H1 (cell line): ENCODE measurements around the gene WNK2. TPM values are rescaled to one million over a fixed set of nuclear protein-coding genes. Genes with fewer than 3 reads are reported as not detected.

Experiments
- CTCF ChIA-PET: fragments of 300-600 bp; sonication (Branson Sonifier 250); formaldehyde crosslinking; loops from one replicate; lab custom pipeline; 2021; ENCODE audit not compliant: partially characterized antibody; lab: Charles Lee
- POLR2A ChIA-PET: fragments of 300-600 bp; sonication (Branson Sonifier 250); formaldehyde crosslinking; loops from one replicate; lab custom pipeline; 2021; ENCODE audit warnings: inconsistent platforms; ENCODE audit not compliant: partially characterized antibody; lab: Charles Lee
- DNase-seq, 2 experiments: peaks; one replicate each; pipeline versions ENCODE4 v3.0.0 to v3.0.0-alpha.2; 2010 to 2022; ENCODE audit warnings: low spot score in 2 of 2, low read depth in 1 of 2, mixed read lengths in 1 of 2
- FAIRE-seq: peaks from 2 replicates; lab custom pipeline; 2011; peaks lifted over from hg19 to GRCh38; lab: Jason Lieb, UNC
- H2AFZ ChIP-seq: 2 replicates; pipeline ENCODE4 v1.8.1; 2012; ENCODE audit warnings: low read length, inconsistent platforms
- H2AK5ac ChIP-seq: 2 replicates; pipeline ENCODE4 v1.6.1; 2013; ENCODE audit warnings: low read depth, low read length
- H2BK120ac ChIP-seq: replicated peaks from 2 replicates; pipeline ENCODE3; 2013; ENCODE audit warnings: low read depth, low read length, inconsistent platforms
- H2BK12ac ChIP-seq: 2 replicates; pipeline ENCODE4 v1.6.1; 2013; ENCODE audit warnings: low read depth, low read length
- H2BK15ac ChIP-seq: 2 replicates; pipeline ENCODE4 v1.6.1; 2013; ENCODE audit warnings: low read length
- H2BK20ac ChIP-seq: 2 replicates; pipeline ENCODE4 v1.6.1; 2013; ENCODE audit warnings: low read length
- H2BK5ac ChIP-seq: 2 replicates; pipeline ENCODE4 v1.6.1; 2013; ENCODE audit warnings: low read depth, low read length
- H3K14ac ChIP-seq: 2 replicates; pipeline ENCODE4 v1.6.1; 2013; ENCODE audit warnings: inconsistent platforms; ENCODE audit not compliant: insufficient read length
- H3K18ac ChIP-seq: 2 replicates; pipeline ENCODE4 v1.6.1; 2013; ENCODE audit warnings: low read length; ENCODE audit errors: extremely low read depth
- H3K23ac ChIP-seq: 2 replicates; pipeline ENCODE4 v1.6.1; 2013; ENCODE audit warnings: inconsistent platforms; ENCODE audit not compliant: insufficient read length
- H3K23me2 ChIP-seq: 2 replicates; pipeline ENCODE4 v1.6.1; 2013; ENCODE audit warnings: low read depth, low read length
- H3K27ac ChIP-seq: 2 replicates; pipeline ENCODE4 v1.6.1; 2011; ENCODE audit warnings: low read depth, low read length, inconsistent platforms
- H3K27me3 ChIP-seq, 4 experiments: replicated peaks in 1 of 4; 1 replicate in 1 of 4; 2 replicates in 3 of 4; pipeline versions ENCODE4 v1.6.1 to v1.8.1; 2011 to 2013; ENCODE audit warnings: low read length in 3 of 4, mild to moderate bottlenecking in 3 of 4, inconsistent platforms in 2 of 4, mixed read lengths in 2 of 4, moderate library complexity in 1 of 4; ENCODE audit not compliant: control insufficient read depth in 3 of 4, insufficient read depth in 3 of 4; ENCODE audit errors: extremely low read depth in 1 of 4
- H3K36me3 ChIP-seq, 4 experiments: 2 replicates each; pipeline versions ENCODE4 v1.6.1 to v1.8.1; 2011 to 2013; ENCODE audit warnings: mild to moderate bottlenecking in 4 of 4, low read length in 3 of 4, moderate library complexity in 2 of 4, control low read depth in 1 of 4, inconsistent platforms in 1 of 4; ENCODE audit not compliant: insufficient read depth in 4 of 4, control insufficient read depth in 2 of 4
- H3K4ac ChIP-seq: replicated peaks from 2 replicates; pipeline ENCODE3; 2013; ENCODE audit warnings: low read length, low read depth, mixed read lengths, inconsistent platforms; ENCODE audit not compliant: insufficient read length
- H3K4me1 ChIP-seq, 4 experiments: replicated peaks in 1 of 4; 1 replicate in 1 of 4; 2 replicates in 3 of 4; pipeline versions ENCODE4 v1.6.1 to v1.8.1; 2011 to 2013; ENCODE audit warnings: low read length in 3 of 4, inconsistent platforms in 2 of 4, mixed read lengths in 1 of 4; ENCODE audit not compliant: insufficient read depth in 4 of 4, control insufficient read depth in 3 of 4
- H3K4me2 ChIP-seq, 2 experiments: 2 replicates each; pipeline versions ENCODE4 v1.6.1 to v1.8.1; 2011 to 2013; ENCODE audit warnings: low read depth in 2 of 2, low read length in 2 of 2, control low read depth in 1 of 2, inconsistent platforms in 1 of 2, mild to moderate bottlenecking in 1 of 2; ENCODE audit not compliant: insufficient read depth in 1 of 2
- H3K4me3 ChIP-seq, 4 experiments: fragments of 200-600, 300-600 bp in 1 of 4; sonication (generic), shearing (Covaris generic), sonication (Bioruptor Twin) in 1 of 4; 2 replicates each; pipeline versions ENCODE4 v1.5.1 to v1.8.1; 2011 to 2016; ENCODE audit warnings: low read length in 4 of 4, low read depth in 3 of 4, control low read depth in 2 of 4, inconsistent platforms in 2 of 4, mild to moderate bottlenecking in 2 of 4, mixed read lengths in 1 of 4, moderate library complexity in 1 of 4; ENCODE audit not compliant: insufficient read depth in 2 of 4; ENCODE audit errors: extremely low read depth in 1 of 4
- H3K56ac ChIP-seq: replicated peaks from 2 replicates; pipeline ENCODE3; 2013; ENCODE audit warnings: low read depth, mild to moderate bottlenecking, mixed read lengths, low read length, inconsistent platforms; ENCODE audit not compliant: insufficient read length
- H3K79me1 ChIP-seq: 2 replicates; pipeline ENCODE4 v1.6.1; 2013; ENCODE audit warnings: low read depth, low read length, control low read depth
- H3K79me2 ChIP-seq, 2 experiments: 2 replicates each; pipeline versions ENCODE4 v1.6.1 to v1.8.1; 2012 to 2013; ENCODE audit warnings: low read length in 2 of 2, mild to moderate bottlenecking in 2 of 2, inconsistent platforms in 1 of 2; ENCODE audit not compliant: insufficient read depth in 2 of 2, control insufficient read depth in 1 of 2
- H3K9ac ChIP-seq, 4 experiments: replicated peaks in 1 of 4; 1 replicate in 1 of 4; 2 replicates in 3 of 4; pipeline versions ENCODE4 v1.6.1 to v1.8.1; 2011 to 2013; ENCODE audit warnings: low read depth in 3 of 4, low read length in 3 of 4, control low read depth in 2 of 4, mild to moderate bottlenecking in 2 of 4, moderate library complexity in 2 of 4, inconsistent platforms in 1 of 4; ENCODE audit errors: extremely low read depth in 1 of 4
- H3K9me3 ChIP-seq, 2 experiments: 2 replicates each; pipeline versions ENCODE4 v1.6.1 to v1.8.1; 2012 to 2013; ENCODE audit warnings: mild to moderate bottlenecking in 2 of 2, moderate library complexity in 2 of 2, control low read depth in 1 of 2, inconsistent platforms in 1 of 2, low read depth in 1 of 2, low read length in 1 of 2, mixed read lengths in 1 of 2; ENCODE audit not compliant: insufficient read depth in 2 of 2
- H4K20me1 ChIP-seq, 2 experiments: replicated peaks in 1 of 2; 2 replicates each; pipeline versions ENCODE3 to v1.8.1; 2011 to 2013; ENCODE audit warnings: inconsistent platforms in 2 of 2, low read length in 2 of 2, mild to moderate bottlenecking in 1 of 2; ENCODE audit not compliant: insufficient read depth in 2 of 2, control insufficient read depth in 1 of 2
- H4K5ac ChIP-seq: 2 replicates; pipeline ENCODE4 v1.6.1; 2013; ENCODE audit warnings: low read length, low read depth, mixed read lengths, inconsistent platforms; ENCODE audit not compliant: insufficient read length
- H4K8ac ChIP-seq: 2 replicates; pipeline ENCODE4 v1.8.0; 2013; ENCODE audit warnings: mild to moderate bottlenecking, moderate library complexity, low read length, inconsistent platforms; ENCODE audit not compliant: insufficient read depth; ENCODE audit errors: extremely low read depth
- H4K91ac ChIP-seq: replicated peaks from 2 replicates; pipeline ENCODE3; 2013; ENCODE audit warnings: low read length, mixed read lengths, inconsistent platforms; ENCODE audit not compliant: insufficient read length
- BCL11A ChIP-seq, 2 experiments: IDR thresholded peaks; one replicate each; pipeline ENCODE4 v1.6.1; 2011; ENCODE audit warnings: low read depth in 2 of 2, low read length in 2 of 2, mild to moderate bottlenecking in 2 of 2
- CREB1 ChIP-seq: IDR thresholded peaks from 2 replicates; pipeline ENCODE4 v1.6.1; 2012; ENCODE audit warnings: inconsistent platforms
- GTF2F1 ChIP-seq: IDR thresholded peaks from 2 replicates; pipeline ENCODE4 v1.6.1; 2012; ENCODE audit warnings: low read depth, low read length, improper control_type of control experiment, borderline replicate concordance
- JUN ChIP-seq: IDR thresholded peaks from 2 replicates; pipeline ENCODE4 v1.6.1; 2011; ENCODE audit warnings: low read depth, mild to moderate bottlenecking, improper control_type of control experiment, low read length
- NRF1 ChIP-seq: IDR thresholded peaks from 2 replicates; pipeline ENCODE4 v1.6.1; 2011; ENCODE audit warnings: mild to moderate bottlenecking, low read depth, low read length, improper control_type of control experiment
- TAF1 ChIP-seq: IDR thresholded peaks from 2 replicates; pipeline ENCODE4 v1.6.1; 2011; ENCODE audit warnings: mild to moderate bottlenecking, low read depth, low read length
- TCF12 ChIP-seq: IDR thresholded peaks from 2 replicates; pipeline ENCODE4 v1.6.1; 2011; ENCODE audit warnings: low read depth, mild to moderate bottlenecking, low read length
- WGBS, 2 experiments: shearing (Covaris generic) in 1 of 2; methylation state at CpG; one replicate each; pipeline versions ENCODE4 v1.1.6 to v1.1.7; 2013 to 2015; ENCODE audit warnings: low lambda C conversion rate in 2 of 2, mixed read lengths in 2 of 2, inconsistent platforms in 1 of 2, low coverage in 1 of 2, missing lambda C conversion rate in 1 of 2; ENCODE audit not compliant: insufficient replicate concordance in 2 of 2, insufficient coverage in 1 of 2, insufficient read length in 1 of 2; ENCODE audit errors: extremely low coverage in 1 of 2, missing lambda C conversion rate in 1 of 2; 5-methylcytosine and 5-hydroxymethylcytosine counted together
- polyA plus RNA-seq, 7 experiments: library from polyadenylated mRNA; depleted of rRNA in 3 of 7; stranded (reverse) in 5 of 7; unstranded in 2 of 7; fragments of >200 nt in 5 of 7; fragments of 200-250 nt in 2 of 7; gene quantifications; 1 replicate in 5 of 7; 2 replicates in 1 of 7; 4 replicates in 1 of 7; pipeline versions ENCODE4 v1.2.1 to v1.2.3, GENCODE V29; 2011 to 2013; ENCODE audit warnings: missing spikeins in 2 of 7, mixed read lengths in 2 of 7
- total RNA-seq: library from RNA; stranded (reverse); fragmentation: NEBNext Ultra II Directional; extraction: Animal tissue kit (Norgen Biotek cat#: 25700); gene quantifications from 2 replicates; pipeline ENCODE4 v1.2.1, GENCODE V29; 2021
- TF ChIP-seq, protein P1 (sequence below): IDR thresholded peaks from 2 replicates; pipeline ENCODE4 v1.6.1; 2012; ENCODE audit warnings: low read length, inconsistent platforms
- TF ChIP-seq, protein P2 (sequence below), 3 experiments: IDR thresholded peaks; 1 replicate in 2 of 3; 2 replicates in 1 of 3; pipeline versions ENCODE4 v1.5.1 to v1.6.1; 2011; ENCODE audit warnings: low read length in 3 of 3, mild to moderate bottlenecking in 3 of 3, inconsistent platforms in 2 of 3, low read depth in 1 of 3, moderate library complexity in 1 of 3; ENCODE audit not compliant: insufficient read depth in 1 of 3; ENCODE audit errors: control extremely low read depth in 1 of 3

The WNK2 gene
- total and polyA plus RNA-seq, 2 of the 8 experiments (the other 6 are each of a cell fraction or from before 2014, with no cell fraction given): 12.0 to 87.2 TPM

- Histone ChIP-seq H3K79me1 (peaks cover 24% of the 10 kb centered on the region), H2BK5ac (no peak overlapping the region), H3K4me2 (no peak overlapping the region), H3K18ac (no peak overlapping the region), H3K27me3 (no peaks in the 10 kb centered on the region), H2AK5ac (no peak overlapping the region), H2BK20ac (no peak overlapping the region), H3K4me3 (no peak overlapping the region), H4K8ac (no peak overlapping the region; the same call in 1 of the 2 replicates), H3K9me3 (peaks cover 0 to 4% of the 10 kb centered on the region in 2 experiments; a peak in 2 of 4 replicates), H3K14ac (no peak overlapping the region), H4K91ac (no peak overlapping the region), H3K23me2 (peaks cover 14% of the 10 kb centered on the region; the same call in 1 of the 2 replicates), H3K23ac (no peak overlapping the region), H3K4me1 (0 out of 7 replicates have a peak, but pooled peaks cover 0 to 2% (median 0%) of the 10 kb centered on the region in 4 experiments), H3K9ac (no peak overlapping the region), H3K4ac (no peak overlapping the region), H2BK15ac (no peak overlapping the region), H3K27ac (no peak overlapping the region), H2BK120ac (no peak overlapping the region), H4K20me1 (peaks cover 0 to 12% of the 10 kb centered on the region in 2 experiments), H4K5ac (no peak overlapping the region), H3K79me2 (peaks cover 5 to 27% of the 10 kb centered on the region in 2 experiments; a peak in 3 of 4 replicates), H3K36me3 (no peaks in the 10 kb centered on the region; a peak in 1 of 8 replicates), H3K56ac (no peak overlapping the region), H2AFZ (no peak overlapping the region), H2BK12ac (no peak overlapping the region)
- 85% methylated on average over 5 of the region's 5 CpGs; no CpG with 5 or more reads in 1 of the 2 experiments for WGBS, 2 experiments
- DNase-seq (no peak), FAIRE-seq (no peak)
- ChIA-PET CTCF (no interaction called here), POLR2A (no interaction called here)
- TF ChIP-seq TCF12 (no peak), GTF2F1 (no peak), BCL11A (IDR thresholded peaks at IDR 0.05; ENCODE audit: low read depth in 2 of 2, low read length in 2 of 2) (no peak), NRF1 (no peak), TAF1 (no peak), CREB1 (no peak), JUN (no peak)
- TF ChIP-seq, protein P1, sequence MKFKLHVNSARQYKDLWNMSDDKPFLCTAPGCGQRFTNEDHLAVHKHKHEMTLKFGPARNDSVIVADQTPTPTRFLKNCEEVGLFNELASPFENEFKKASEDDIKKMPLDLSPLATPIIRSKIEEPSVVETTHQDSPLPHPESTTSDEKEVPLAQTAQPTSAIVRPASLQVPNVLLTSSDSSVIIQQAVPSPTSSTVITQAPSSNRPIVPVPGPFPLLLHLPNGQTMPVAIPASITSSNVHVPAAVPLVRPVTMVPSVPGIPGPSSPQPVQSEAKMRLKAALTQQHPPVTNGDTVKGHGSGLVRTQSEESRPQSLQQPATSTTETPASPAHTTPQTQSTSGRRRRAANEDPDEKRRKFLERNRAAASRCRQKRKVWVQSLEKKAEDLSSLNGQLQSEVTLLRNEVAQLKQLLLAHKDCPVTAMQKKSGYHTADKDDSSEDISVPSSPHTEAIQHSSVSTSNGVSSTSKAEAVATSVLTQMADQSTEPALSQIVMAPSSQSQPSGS: no peak
- TF ChIP-seq, protein P2, sequence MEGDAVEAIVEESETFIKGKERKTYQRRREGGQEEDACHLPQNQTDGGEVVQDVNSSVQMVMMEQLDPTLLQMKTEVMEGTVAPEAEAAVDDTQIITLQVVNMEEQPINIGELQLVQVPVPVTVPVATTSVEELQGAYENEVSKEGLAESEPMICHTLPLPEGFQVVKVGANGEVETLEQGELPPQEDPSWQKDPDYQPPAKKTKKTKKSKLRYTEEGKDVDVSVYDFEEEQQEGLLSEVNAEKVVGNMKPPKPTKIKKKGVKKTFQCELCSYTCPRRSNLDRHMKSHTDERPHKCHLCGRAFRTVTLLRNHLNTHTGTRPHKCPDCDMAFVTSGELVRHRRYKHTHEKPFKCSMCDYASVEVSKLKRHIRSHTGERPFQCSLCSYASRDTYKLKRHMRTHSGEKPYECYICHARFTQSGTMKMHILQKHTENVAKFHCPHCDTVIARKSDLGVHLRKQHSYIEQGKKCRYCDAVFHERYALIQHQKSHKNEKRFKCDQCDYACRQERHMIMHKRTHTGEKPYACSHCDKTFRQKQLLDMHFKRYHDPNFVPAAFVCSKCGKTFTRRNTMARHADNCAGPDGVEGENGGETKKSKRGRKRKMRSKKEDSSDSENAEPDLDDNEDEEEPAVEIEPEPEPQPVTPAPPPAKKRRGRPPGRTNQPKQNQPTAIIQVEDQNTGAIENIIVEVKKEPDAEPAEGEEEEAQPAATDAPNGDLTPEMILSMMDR (IDR thresholded peaks at IDR 0.05; ENCODE audit: control extremely low read depth in 1 of 3, insufficient read depth in 1 of 3, low read depth in 1 of 3, low read length in 3 of 3): no peak
Measured at GRCh38 chr9:93212409-93212808, 28.5 kb downstream of the WNK2 start.
